Stimulated activated CD8-positive, alpha-beta memory T cell treated with anti-CD3 and anti-CD28 coated beads, Interleukin-4, amount 100 ng/mL, for 24 hours (primary cell): ENCODE results near the gene ATP5MK.
A peak's percentile ranks its signal among the peaks of the same experiment; 100 is the strongest.
"Not testable (repeated sequence)": the region's sequence is repeated elsewhere in the genome, so short reads cannot be mapped to it uniquely, and the experiment has no call there.

ENCODE experiments used
- DNase-seq: peaks from one replicate; pipeline ENCODE4 v3.0.0-alpha.2; 2020; ENCODE audit warnings: low read depth

Gene ATP5MK, protein sequence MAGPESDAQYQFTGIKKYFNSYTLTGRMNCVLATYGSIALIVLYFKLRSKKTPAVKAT

GRCh38 chr10:103396067-103396788 lies at the start of gene ATP5MK, which contains the start of gene PDCD11:
TSS of gene ATP5MK (minus strand) at chr10:103396475. CDS start at chr10:103392457, 4,018 bp downstream.
TSS of gene PDCD11 (plus strand) at chr10:103396626. CDS start at chr10:103398427, 1,801 bp downstream.
- DNase-seq: peak; percentile 93

DNA sequence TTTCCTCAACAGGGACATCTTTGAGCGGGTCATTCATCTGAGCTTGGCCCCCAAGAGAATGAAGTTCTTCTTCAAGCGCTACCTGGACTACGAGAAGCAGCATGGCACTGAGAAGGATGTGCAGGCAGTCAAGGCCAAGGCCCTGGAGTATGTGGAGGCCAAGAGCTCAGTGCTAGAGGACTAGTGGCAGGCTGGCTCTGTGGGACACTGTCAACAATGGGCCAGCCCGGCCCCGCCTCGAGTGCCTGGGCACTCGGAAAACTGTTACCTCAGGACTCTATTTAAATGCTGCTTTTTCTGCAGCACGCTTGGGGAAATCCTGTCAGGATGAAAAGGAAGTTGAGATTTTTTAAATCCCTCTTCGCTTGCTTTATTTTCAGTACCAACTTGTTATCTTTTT lies 49.1 kb upstream of the ATP5MK start:
- no peak for DNase-seq

- no peak for DNase-seq
These were observed 48.2 kb upstream of the ATP5MK start for GRCh38 chr10:103444478-103444877.

DNA sequence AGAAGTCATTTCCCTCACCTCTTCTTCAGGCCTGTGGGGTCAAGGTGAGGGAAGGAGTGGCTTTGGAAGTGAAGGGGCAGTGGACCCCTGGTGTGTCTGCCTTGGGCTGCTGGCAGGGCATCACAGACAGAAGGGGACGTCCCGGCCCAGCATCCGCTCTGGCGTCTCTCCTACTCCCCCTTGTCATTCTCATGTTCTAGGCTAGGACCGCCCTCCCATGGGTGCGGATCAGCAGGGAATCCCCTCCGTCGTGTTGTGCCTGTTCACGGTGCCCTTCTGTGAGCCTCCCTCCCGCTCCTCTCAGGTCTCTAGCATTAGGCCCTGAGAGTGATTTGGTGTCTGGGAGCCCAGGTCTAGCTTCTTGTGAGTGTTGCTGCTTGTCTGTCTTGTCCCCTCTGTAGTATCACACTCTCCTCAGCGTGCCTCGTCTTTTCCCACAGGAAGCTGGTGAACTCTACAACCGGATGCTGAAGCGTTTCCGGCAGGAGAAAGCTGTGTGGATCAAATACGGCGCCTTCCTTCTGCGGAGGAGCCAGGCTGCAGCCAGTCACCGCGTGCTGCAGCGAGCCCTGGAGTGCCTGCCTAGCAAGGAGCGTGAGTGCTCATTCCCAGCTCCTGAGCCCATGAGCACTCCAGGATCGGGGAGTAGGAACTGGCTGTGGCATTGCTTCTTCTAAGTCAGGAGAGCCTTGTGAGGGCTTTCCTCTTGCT lies 47.4 kb upstream of the ATP5MK start:
- no peak for DNase-seq

GRCh38 chr10:103442031-103442461 lies 45.8 kb upstream of the ATP5MK start:
- no peak for DNase-seq

DNA sequence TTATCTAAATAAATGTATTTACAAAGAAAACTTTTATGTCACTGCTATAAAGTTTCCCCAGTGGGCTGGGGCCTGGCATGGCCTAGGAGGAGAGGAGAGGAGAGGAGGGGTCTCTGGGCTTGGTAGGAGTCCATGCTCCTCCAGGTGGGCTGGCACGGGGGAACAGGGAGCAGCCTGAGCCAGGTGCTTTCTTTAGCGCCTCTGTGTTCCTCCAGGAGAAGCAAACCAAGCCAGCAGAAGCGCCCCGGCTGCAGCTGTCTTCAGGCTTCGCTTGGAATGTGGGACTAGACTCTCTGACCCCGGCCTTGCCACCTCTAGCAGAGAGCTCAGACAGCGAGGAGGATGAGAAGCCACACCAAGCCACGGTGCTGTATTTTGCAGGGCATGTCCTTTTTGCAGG lies 45.3 kb upstream of the ATP5MK start:
- no peak for DNase-seq

- DNase-seq: no peak
These were observed 44.9 kb upstream of the ATP5MK start for GRCh38 chr10:103441206-103441605.

GRCh38 chr10:103440416-103440815 lies 44.1 kb upstream of the ATP5MK start:
- DNase-seq: no peak

GRCh38 chr10:103439776-103440175 lies 43.5 kb upstream of the ATP5MK start:
- no peak for DNase-seq

- no peak for DNase-seq
These were observed 37.6 kb upstream of the ATP5MK start for GRCh38 chr10:103433858-103434257.

- DNase-seq: no peak
These were observed 35.6 kb upstream of the ATP5MK start for GRCh38 chr10:103431902-103432301.

DNA sequence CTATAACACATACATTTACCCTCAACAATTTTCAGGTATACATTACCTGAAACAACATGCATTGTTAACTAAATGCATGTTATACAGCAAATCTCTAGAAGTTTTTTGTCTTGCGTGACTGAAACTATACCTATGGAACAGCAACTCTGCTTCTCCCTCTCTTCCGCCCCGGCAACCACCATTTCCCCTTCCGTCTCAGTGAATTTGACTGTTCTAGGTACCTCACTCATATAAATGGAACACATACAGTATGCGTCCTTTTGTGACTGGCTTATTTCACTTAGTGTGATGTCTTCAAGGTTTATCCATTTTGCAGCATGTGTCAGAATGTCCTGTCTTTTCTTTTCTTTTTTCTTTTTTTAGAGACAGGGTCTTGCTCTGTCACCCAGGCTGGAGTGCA lies 33.4 kb upstream of the ATP5MK start:
- DNase-seq: no peak

DNA sequence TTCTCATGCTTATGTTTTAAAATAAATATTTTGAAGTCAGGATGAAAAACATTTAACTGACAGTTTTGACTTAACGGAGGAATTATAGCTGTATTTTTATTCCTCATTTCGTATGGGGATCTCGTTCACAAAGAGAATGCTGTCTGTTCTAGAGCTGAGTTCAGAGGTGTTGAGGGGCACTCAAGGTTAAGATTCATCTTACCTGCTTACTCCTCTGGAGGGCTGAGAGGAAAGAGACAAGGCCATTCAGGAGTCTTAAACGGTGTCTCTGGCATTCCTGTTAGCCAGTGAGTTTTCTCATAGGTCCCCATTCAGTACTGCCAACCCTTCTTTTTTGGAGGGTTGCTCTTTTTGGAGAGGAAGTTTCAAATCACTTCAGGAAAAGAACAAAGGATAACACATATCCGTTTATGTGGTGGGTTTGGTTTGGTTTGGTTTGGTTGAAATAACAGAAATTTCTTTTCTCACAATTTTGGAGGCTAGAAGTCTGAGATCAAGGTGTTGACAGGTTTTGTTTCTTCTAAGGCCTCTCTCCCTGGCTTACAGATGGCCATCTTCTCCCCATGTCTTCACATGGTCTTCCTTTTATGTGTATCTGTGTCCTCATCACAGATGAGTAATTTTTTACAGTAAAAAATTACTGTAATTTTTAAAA lies 32.8 kb upstream of the ATP5MK start:
- DNase-seq: no peak

DNA sequence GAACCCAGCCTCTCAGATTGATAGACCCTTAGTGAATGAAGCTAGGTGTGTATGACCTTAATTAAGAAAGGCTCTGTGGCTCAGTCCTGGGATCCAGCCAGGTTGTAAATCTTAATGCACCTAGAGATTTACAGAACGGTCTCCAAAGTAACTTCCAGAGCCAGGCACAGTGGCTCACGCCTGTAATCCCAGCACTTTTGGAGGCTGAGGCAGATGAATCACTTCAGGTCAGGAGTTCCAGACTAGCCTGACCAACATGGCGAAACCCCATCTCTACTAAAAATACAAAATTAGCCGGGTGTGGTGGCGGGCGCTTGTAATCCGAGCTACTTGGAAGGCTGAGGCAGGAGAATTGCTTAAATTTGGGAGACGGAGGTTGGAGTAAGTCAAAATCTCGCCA lies 31.6 kb upstream of the ATP5MK start:
- DNase-seq: no peak

GRCh38 chr10:103423748-103424147 lies 27.5 kb upstream of the ATP5MK start:
- no peak for DNase-seq

- no peak for DNase-seq
These were observed 22.8 kb upstream of the ATP5MK start for GRCh38 chr10:103419101-103419500.

DNA sequence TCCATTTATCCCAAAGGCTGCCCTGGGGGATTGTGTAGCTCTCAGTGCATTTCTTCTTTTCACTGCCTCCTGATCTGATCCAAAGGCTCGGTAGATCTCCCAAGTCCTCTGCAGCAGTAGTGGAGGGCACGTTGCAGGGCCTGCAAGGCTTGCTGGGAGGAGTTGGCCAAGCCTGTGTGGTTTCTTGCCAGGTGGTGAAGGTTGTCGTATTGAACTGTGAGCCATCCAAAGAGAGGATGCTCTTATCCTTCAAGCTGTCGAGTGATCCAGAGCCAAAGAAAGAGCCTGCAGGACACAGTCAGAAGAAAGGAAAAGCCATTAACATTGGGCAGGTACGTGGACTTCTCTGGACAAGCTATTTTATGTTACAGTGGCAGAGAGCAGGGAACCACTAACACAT lies 21.3 kb upstream of the ATP5MK start:
- no peak for DNase-seq

- DNase-seq: not testable (repeated sequence)
These were observed 20.8 kb upstream of the ATP5MK start for GRCh38 chr10:103417148-103417469.

DNA sequence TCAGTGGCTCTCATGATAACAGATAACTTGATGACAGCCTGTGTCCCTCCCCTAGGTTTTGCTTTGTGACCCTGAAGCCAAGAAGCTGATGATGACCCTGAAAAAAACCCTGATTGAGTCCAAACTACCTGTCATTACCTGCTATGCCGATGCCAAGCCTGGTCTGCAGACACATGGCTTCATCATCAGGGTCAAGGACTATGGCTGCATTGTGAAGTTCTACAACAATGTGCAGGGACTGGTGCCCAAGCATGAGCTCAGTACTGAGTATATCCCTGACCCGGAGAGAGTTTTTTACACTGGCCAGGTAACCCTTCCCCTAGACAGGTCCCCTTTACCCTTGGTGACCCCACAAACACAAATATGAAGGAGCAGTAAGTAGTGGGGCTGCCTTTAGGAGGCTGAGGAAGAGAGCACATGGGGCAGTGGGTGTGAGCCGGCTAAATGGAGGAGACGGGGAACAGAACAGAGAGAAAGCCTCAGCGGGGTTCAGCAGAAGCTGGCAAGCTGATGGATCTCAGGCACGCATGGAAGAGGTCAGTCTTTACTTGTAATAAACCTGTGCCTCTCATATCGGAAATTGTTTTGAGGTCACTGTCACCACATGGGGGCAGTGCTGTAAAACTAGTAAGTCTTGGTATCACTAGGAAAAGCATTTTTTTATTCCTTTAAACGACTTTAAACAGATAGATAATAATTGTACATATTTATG lies 20.3 kb upstream of the ATP5MK start:
- peak; percentile 20 for DNase-seq

- DNase-seq: no peak
These were observed 19.3 kb upstream of the ATP5MK start for GRCh38 chr10:103415581-103415980.

DNA sequence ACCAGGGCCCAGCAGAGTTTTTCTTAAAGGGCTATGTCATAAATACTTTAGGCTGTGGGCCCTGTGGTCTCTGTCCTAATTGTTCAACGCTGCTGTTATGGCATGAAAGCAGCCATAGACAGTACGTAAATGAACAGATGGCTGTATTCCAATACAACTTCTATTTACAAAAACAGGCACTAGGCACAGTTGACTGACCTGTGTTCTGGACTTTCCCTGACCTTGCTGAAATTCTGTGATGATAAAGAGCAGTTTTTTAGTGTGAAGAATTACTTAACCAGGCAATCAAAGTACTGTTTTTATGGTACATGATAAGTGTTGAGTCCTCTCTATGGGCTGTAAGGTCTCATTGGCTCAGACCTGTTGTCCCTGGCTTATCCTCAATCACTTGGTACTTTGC lies 17.3 kb upstream of the ATP5MK start:
- no peak for DNase-seq

DNA sequence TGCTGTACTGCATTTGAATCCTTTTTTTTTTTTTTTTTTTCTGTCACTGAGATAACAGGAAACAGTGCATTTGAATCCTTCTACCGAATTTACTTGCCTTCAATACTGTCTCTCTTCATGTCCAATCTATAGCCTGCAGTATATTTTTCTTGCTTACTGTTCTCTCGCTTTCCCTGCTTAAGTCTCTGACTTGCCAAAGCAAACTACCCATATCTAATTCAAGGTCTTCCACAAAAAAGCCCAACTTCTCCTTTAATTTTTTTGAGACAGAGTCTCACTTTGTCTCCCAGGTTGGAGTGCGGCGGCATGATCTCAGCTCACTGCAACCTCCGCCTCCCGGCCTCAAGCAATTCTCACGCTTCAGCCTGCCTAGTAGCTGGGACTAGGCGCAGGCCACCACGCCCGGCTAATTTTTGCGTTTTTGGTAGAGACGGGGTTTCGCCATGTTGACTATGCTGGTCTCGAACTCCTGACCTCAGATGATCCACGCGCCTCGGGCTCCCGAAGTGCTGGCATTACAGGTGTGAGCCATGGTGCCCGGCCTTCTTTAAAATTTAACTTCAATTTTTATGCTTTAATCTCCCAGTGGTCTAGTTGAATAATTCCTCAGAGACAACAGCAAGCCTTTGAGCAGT lies 1.0 kb upstream of the ATP5MK start:
- DNase-seq: no peak
